HG02981 (cell line): Measurements from ENCODE around the gene RAD51AP1.

Source experiments
- ATAC-seq: cut with Tn5 transposase; IDR thresholded peaks from one replicate; pipeline ENCODE4 v1.9.1; 2021; ENCODE audit warnings: mild to moderate bottlenecking, moderate library complexity; ENCODE audit not compliant: unreplicated experiment

Gene RAD51AP1

DNA sequence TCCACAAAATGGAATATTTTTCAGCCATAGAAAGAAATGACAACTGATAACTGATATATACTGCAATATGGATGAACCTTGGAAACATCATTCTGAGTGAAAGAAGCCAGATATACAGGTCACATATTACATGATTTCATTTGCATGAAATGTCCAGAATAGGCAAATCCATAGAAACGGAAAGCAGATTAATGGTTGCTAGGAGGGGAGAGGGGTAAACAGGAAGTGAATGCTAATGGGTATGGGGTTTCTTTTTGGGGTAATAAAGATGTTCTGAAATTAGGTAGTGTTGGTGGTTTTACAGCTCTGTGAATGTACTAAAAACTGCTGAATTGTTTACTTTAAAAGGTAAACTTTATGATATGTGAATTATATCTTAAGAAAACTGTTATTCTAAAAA is 6.5 kb downstream of the RAD51AP1 start:
- ATAC-seq = no peak

DNA sequence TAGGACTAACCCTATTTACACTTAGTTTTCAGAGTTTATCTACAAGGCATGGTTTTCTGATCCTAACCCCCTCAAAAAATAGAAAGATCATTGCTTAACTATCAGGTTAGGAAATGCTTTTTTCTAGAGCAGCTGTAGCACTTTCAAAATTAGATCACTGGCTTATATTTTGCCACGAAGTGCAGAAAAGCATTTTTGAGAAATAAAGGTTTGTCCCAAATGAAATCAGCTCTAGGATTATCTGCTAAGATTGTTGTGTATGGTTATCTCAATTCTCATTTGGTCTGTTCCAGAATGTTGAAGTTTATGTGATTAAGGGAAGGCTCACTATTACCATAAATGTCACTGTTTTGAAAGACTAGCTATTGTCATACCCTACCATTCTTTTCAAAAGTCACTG is 13.5 kb downstream of the RAD51AP1 start:
- ATAC-seq = no peak

DNA sequence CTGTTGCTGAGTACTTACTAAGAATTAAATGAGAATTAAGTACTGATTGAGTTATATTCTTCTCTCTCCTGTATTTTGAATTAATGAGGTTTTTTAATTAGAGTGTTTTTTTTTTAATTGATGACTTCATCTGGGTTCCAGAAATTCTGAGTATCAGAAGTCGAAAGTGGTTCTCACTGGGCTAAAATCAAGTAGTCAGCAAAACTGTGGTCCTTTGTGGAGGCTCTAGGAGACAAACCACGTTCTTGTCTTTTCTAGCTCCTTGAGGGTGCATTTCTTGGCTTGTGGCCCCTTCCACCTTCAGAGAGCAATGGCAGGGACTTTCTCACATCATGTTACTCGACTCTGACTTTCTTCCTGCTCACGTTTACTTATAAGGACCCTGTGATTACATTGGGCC is 15.3 kb downstream of the RAD51AP1 start:
- ATAC-seq = no peak

DNA sequence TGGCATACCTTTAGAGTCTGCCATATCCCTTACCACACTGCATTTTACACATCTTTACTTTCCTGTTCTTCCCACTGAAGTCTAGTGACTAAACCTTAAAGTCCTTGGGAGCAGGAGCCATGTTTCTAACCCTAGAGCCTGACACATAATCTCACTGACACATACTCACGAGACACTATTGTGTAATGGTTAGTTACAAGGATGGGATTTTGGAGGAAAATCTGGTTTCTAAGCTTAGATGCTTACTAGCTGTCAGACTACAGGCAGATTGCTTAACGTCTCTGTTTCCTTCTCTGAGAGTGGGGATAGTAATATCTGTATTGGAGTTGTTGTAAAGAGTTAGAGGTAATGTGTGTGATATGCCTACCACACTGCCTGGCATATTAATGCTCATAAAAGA is 17.1 kb downstream of the RAD51AP1 start:
- ATAC-seq = no peak

- no peak for ATAC-seq
These were observed 18.2 kb downstream of the RAD51AP1 start for GRCh38 chr12:4556735-4557530.

DNA sequence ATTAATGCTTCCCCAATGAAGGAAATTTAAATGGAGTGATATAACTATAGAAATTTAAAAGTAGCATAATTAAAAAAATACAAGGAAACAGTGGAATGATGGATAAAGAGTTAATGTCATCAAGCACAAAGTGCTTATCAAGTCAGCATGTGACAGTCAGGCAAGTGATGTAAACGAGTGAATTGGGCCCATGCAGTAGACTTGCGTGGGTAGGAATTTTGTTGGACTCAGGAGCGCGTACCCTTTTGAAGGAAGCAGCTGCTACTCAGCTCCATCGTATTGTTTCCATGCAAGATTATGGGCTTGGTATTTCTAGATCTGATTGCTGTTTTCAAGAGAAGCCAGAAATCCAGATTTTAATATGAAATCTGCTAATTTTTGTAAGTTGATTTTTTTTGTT is 18.9 kb downstream of the RAD51AP1 start:
- ATAC-seq = no peak

DNA sequence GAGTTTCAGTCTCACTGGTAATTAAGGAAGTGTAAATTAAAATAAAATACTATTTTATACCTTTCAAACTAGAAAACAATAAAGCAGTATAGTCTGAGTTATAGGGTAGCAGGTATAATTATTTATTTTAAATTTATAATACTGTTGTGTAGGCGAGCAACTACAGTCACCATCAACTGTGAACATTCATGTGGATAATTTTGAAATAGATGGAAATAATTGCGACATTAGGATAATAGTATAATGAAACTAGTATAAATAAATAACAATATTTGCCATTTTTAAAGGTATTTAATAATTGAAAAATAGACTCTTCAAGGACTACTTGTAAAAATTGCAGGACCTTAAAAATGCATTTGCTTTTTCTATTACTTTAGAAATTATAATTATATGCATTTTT is 19.5 kb downstream of the RAD51AP1 start:
- no peak for ATAC-seq

GRCh38 chr12:4562034-4562657 is 23.5 kb downstream of the RAD51AP1 start, which contains the start of gene DYRK4:
Gene DYRK4, plus strand, starts transcription at chr12:4562208. Its CDS starts 38 bp downstream, at chr12:4562246.
- no peak for ATAC-seq

- ATAC-seq = no peak
These were observed 24.6 kb downstream of the RAD51AP1 start for GRCh38 chr12:4563336-4563735.

GRCh38 chr12:4564818-4565217 is 26.1 kb downstream of the RAD51AP1 start:
- no peak for ATAC-seq

- no peak for ATAC-seq
These were observed 27.8 kb downstream of the RAD51AP1 start for GRCh38 chr12:4566474-4566873.

GRCh38 chr12:4567073-4567881 is 28.6 kb downstream of the RAD51AP1 start:
- ATAC-seq = peak; percentile 61

- no peak for ATAC-seq
These were observed 30.6 kb downstream of the RAD51AP1 start for GRCh38 chr12:4569261-4569660.

- no peak for ATAC-seq
These were observed 34.0 kb downstream of the RAD51AP1 start for GRCh38 chr12:4572680-4573079.

DNA sequence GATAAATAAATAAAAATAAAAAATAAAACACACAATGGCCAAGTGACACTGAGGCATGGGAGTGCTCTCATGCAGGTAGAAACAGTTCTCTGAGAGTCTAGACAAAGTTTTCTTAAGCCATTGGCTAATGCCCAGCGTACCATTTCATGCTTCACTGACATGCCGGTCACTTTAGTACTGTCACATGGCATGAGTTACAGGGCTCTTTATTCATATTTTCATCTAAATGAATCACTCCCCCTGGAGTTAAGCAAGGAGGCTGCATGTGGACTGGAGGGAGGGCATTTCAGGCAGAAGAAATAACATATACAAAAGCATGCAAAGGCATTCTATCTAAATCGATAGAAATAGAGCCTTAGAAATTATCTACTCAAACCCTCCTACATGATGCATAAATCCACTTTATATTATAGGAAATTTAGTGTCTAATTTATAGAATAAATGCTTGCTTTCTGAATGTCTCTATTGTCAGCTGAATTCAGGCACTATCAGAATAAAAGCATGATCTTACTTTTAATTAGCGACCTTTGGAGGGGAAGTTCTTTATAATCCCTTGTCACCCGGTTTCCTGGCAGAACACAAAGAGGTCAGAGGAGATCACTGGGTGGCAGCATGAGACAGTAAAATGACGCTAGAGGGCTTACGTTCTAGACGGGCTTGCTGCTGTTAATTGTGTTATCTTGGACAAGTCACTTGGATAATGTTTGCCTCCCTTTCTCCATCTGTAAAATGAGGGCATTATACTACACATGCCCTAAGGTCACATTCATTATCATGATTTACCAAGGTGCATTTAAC is 40.8 kb downstream of the RAD51AP1 start:
- no peak for ATAC-seq

DNA sequence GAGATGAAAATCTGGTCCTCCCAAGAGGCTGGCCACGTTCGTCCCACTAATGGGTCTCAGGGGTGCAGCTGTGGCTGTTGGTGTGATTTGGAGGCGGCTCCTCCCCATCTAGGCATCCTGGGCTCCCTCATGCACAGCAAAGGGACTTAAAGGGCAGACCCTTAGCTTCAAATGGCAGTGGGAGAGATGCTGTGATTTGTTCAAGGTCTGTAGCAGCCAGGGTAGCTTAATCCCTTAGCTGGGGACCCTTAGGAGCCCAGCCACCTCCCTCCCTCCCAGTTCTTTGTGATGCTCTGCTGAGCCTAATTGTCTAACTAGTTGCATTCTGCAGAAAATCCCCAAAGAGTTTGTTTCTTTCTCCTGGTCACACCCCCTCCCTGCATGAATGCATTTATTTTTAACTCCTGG is 41.6 kb downstream of the RAD51AP1 start:
- ATAC-seq = no peak

- no peak for ATAC-seq
These were observed 45.6 kb downstream of the RAD51AP1 start for GRCh38 chr12:4584281-4584680.

GRCh38 chr12:4584896-4585295 is 46.2 kb downstream of the RAD51AP1 start:
- ATAC-seq = no peak

GRCh38 chr12:4586500-4586899 is 47.8 kb downstream of the RAD51AP1 start:
- no peak for ATAC-seq

DNA sequence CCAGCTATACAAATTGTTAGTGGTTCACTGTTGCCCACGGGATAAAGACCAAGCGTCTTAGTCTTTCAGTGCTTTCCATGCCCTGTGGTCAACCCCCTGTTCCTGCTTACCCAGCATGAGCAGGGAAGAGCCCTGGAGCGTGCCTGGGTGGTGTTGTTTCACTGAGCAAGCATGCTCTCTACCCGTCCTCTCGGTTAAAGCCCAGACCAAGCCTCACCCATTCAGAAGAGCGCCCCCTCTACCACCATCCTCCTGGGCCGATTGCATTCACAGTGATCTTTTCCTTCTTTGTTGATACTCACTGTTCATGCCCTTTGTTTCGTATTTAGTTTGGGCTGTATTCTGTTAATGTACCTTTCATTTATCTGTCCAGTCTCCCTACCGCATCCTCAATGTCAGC is 48.4 kb downstream of the RAD51AP1 start:
- ATAC-seq = no peak

DNA sequence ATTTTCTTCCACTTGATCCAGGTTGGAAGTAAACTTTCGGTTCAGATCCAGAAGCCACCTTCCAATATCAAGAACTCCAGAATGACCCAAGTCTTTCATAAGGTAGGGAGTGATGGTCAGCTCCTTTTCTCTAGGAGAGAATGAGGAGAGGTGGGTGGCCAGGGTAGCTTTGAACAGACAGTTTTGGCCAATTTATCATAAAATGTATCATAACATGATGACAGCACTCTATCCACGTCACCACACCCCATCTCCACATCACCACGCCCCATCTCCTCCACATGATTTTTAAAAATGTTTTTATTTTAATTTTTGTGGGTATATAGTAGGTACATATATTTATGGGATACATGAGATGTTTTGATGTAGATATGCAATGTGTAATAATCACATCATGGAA is 50.2 kb downstream of the RAD51AP1 start:
- no peak for ATAC-seq
